HG03558 (cell line): Measurements from ENCODE around the gene ATAD3C.
"Not testable (repeated sequence)": the region's sequence is repeated elsewhere in the genome, so short reads cannot be mapped to it uniquely, and the experiment has no call there.

Experiments used
- ATAC-seq: cut with Tn5 transposase; IDR thresholded peaks from one replicate; pipeline ENCODE4 v1.9.1; 2021; ENCODE audit warnings: moderate number of reproducible peaks; ENCODE audit not compliant: unreplicated experiment; ENCODE audit errors: extremely low read depth

Gene ATAD3C

GRCh38 chr1:1494311-1494710 is 44.8 kb downstream of the ATAD3C start:
- not testable (repeated sequence) for ATAC-seq

GRCh38 chr1:1495461-1495975 is 46.0 kb downstream of the ATAD3C start:
- not testable (repeated sequence) for ATAC-seq

GRCh38 chr1:1504777-1505365 is 55.4 kb downstream of the ATAD3C start:
- not testable (repeated sequence) for ATAC-seq

DNA sequence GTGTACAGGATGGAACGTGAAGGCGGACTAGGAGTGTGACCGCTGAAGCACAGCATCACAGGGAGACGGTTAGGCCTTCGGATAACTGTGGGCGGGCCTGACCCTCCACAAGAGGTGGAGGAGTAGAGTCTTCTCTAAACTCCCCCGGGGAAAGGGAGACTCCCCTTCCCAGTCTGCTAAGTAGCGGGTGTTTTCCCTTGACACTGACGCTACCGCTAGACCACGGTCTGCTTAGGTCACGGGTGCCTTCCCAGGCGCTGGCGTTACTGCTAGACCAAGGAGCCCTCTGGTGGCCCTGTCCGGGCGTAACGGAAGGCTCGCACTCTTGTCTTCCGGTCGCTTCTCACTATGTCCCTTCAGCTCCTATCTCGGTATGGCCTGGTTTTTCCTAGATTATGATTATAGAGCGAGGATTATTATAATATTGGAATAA is 55.9 kb downstream of the ATAD3C start:
- not testable (repeated sequence) for ATAC-seq

DNA sequence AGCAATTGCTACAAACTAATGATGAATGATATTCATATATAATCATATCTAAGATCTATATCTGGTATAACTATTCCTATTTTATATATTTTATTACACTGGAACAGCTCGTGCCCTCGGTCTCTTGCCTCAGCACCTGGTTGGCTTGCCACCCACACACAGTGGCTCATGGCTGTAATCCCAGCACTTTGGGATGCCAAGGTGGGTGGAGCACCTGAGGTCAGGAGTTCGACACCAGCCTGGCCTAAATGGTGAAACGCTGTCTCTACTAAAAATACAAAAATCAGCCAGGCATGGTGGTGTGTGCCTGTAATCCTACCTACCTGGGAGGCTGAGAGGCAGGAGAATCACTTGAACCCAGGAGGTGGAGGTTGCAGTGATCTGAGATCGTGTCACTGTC is 56.3 kb downstream of the ATAD3C start:
- ATAC-seq: not testable (repeated sequence)

GRCh38 chr1:1507305-1507704 is 57.8 kb downstream of the ATAD3C start:
- no peak for ATAC-seq

- not testable (repeated sequence) for ATAC-seq
Measured at GRCh38 chr1:1508775-1509464, 59.4 kb downstream of the ATAD3C start.

DNA sequence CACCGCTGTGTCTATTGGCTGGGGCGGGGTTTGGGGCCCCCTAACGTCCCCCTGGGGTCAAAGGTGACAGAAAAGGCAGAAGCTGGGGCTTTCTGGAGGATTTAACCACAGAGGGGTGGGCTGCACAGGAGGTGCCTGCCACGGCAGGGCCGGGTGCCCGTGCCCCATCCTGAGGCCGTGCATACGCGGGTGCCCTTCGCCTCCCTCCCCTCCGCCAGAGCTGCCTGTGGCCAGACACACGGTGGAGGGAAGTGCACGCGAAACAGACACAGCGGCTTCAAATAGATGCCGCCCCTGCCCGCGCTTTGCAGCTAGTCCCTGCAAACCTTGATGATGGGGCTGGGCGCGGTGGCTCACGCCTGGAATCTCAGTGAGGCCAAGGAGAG is 60.0 kb downstream of the ATAD3C start:
- ATAC-seq: not testable (repeated sequence)

- ATAC-seq: no peak
Measured at GRCh38 chr1:1510912-1511532, 61.5 kb downstream of the ATAD3C start.

DNA sequence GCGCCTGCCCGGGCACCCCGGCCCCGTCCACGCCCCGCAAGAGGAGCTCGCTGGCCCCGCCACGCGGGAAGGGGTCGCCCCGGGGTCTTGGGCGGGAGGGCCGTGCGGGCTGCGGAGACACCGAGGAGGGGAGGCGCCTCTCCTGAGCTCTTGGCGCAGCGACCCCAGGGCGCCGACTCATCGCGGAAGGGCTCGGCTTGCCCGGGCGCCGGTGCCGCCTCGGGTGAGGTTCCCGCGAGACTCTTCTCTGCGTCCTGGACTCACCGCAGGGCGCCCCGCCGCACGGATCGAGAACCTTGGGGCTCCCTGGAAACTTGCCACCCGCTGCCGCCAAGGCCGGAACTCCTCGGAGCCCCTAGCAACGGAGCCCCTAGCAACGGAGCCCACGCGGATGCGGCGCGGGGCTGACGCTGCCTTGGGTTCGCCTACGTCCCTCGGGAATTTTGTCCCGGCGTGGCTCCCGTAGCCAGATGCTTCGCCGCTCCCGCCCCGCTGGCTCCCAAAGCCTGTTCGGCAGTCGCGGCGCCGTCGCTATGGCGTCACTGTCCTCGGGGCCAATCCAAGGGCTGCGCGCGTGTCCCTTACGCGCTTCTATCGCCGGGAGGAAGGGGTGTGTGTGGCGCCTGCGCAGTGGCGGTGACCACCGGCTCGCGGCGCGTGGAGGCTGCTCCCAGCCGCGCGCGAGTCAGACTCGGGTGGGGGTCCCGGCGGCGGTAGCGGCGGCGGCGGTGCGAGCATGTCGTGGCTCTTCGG is 62.2 kb downstream of the ATAD3C start, which contains the start of gene ATAD3A:
Gene ATAD3A (plus strand): TSS at position 630 of the 753 bp plus-strand sequence. CDS start 107 bp downstream, at position 737.
- ATAC-seq: peak; percentile 82

DNA sequence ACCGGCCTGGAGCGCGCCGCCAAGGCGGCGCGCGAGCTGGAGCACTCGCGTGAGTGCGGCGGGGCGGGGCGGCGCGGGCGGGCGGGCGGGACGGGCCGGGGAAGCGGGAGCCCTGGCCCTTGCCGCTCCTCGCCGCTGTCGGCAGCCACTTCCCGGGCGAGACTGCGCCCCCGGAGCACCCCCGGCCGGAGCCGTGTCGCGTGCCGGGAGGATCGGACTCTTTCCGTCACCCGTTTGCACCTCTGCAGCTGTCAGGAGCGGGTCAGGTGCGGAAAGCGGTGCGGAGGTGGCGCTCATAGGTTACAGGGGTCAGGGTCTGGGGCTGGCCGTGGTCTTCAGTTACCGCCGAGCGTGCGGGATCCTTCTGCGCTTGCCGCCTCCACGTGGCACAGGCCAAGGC is 62.9 kb downstream of the ATAD3C start:
- not testable (repeated sequence) for ATAC-seq

DNA sequence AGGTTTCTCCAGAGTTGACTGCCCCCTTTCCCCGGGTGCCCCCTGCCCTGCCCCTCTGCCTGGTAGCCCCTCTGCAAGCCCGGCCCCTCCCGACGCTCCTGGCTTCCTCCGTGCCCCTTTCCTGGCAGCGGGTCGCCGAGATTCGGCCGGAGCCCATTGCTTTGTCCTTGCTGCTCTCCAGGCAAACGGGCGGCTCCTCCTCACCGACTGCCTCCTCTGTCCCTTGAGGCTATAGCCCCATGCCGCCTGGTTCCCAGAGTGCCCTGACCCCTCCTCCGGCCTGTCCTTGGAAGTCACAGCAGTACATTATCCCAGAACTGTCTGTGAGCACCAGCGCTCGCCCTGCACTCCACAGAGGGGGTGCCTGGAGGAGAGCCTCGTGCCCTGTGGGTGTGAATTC is 64.2 kb downstream of the ATAD3C start:
- ATAC-seq: not testable (repeated sequence)

DNA sequence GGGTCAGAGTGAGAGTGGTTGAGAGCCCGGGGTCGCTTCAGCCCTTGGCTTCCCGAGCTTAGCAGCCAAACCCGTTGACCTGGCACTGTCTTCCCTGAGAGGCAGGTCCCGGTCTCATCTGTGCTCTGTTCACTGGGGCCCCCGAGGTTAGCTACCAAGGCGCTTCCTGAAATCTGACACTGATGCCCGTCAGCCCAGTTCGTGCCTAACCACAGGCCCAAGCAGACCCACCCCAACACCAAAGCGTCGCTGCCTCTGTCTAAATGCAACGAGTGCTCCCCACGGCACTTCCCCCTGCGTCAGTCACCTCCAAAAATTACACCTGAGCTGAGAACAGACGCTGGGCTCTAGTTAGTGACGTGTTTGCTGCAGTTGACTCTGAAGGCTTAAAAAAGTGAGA is 64.9 kb downstream of the ATAD3C start:
- ATAC-seq: not testable (repeated sequence)

DNA sequence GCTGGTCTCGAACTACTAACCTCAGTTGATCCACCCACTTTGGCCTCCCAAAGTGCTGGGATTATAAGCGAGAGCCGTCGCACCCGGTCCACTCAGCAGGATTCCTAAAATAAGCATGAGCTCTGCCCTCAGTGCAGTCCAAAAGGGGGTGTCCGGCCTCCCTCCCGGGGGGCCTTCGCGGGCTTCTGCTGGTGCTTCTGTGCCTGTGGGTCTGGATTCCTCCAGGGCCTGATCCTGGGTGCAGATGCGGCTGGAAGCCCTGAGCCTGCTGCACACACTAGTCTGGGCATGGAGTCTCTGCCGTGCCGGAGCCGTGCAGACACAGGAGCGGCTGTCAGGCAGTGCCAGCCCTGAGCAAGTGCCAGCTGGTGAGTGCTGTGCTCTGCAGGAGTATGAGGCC is 67.4 kb downstream of the ATAD3C start:
- not testable (repeated sequence) for ATAC-seq

DNA sequence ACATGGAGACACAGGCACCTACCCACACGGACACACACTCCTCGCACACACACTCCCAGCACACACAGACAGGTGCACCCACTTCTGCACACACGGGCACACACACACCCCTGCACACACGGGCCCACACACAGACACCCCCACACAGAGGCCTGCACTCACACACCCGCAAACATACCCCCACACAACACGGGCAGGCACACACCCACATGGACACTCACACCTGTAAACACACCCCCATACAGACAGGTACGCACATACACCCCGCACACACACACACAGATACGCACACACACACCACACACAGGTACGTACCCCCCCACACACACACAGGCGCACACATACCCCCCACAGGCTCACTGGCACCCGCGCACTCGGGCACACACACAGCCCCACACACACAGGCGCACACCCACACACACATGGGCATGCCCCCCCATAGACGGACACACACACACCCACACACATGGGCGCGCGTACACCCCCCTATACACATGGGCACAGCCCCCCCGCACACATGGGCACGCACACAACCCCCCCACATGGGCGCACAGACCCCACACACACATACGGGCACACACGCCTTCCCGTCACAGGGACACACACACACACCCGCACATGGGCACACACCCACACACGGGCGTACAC is 68.6 kb downstream of the ATAD3C start:
- no peak for ATAC-seq

DNA sequence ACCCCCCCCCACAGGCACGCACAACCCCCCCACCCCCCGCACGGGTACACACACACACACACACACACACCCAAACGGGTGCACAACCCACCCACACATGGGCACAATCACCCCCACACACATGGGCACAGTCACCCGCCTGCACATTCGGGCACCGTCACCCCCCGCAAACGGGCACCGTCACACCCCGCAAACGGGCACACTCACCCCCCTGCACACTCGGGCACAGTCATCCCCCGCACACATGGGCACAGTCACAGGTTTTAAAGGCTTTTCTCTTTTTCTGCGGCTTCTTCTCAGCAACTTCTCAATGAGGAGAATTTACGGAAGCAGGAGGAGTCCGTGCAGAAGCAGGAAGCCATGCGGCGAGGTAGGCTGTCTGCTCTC is 69.1 kb downstream of the ATAD3C start:
- not testable (repeated sequence) for ATAC-seq
